CD4-positive, alpha-beta T cell treated with Interleukin-6 for 4 hours (primary cell): Measurements from ENCODE around the gene AADACL4.

Source experiments
- DNase-seq: peaks from one replicate; pipeline ENCODE4 v3.0.0-alpha.2; 2020; ENCODE audit warnings: mixed read lengths

Gene AADACL4

DNA sequence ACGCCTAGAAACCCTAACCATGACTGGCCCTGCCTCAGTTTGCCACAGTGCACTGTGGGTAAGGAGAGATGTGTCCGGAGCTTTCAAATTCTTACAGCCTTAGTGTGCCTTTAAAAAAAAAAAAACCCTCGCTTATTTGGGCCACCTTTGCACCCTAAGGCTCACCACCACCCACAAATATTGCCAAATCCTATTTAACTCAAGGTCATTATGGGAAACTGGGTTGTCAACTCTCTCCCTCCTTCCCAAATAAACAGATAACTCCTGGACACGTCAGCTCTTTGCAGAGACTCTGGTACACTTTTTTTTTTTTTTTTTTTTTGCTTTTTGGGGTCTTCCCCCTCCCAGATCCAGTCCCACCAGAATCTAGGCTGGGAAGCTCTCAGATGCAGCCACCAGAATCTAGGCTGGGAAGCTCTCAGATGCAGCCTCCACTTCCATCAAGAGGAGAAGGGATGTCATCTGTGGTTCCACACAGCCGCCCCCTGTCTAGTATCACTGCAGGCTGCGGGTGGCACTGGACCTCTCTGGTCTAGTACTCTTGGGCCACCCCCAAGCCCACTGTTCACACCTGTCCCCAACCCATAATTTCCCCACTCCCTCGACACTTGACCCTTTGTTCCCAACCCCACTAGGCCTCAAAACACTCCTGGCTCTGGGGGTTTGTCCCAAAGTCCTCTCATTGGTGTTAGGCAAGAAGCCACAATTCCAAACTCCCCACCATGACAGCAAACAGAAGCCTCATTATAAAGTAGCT lies 29.3 kb upstream of the AADACL4 start:
- no peak for DNase-seq

DNA sequence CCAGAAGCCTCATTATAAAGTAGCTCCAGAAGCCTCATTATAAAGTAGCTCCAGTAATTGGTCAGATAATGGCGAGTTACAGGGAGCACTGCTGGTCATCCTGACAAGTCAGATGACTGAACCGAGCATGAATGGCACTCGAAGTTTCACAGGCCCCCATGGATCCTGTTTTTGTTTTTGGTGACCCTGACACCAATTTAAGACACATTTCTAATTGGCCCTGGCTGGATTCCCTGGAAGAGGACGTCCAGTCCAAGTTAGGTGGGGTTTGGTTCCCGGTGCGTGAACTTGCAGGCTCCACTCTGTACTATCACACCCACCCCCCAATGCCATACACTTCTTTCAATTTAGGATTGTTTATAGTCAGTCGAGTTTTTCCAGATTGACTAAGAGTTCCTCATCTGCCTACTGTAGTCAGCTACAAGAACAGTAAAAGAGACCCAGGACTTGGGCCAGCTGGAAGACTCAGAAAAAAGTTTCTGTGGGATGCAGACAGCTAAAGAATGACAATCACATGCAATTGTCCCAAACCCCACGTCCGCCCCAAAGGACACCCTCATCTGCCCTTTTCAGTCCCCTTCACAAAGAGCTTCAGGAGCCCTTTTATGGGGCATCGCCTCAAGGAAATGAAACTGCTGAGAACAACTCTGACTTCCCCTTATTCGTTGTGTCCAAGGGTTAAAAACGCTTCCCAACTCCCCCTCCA lies 28.6 kb upstream of the AADACL4 start:
- no peak for DNase-seq

DNA sequence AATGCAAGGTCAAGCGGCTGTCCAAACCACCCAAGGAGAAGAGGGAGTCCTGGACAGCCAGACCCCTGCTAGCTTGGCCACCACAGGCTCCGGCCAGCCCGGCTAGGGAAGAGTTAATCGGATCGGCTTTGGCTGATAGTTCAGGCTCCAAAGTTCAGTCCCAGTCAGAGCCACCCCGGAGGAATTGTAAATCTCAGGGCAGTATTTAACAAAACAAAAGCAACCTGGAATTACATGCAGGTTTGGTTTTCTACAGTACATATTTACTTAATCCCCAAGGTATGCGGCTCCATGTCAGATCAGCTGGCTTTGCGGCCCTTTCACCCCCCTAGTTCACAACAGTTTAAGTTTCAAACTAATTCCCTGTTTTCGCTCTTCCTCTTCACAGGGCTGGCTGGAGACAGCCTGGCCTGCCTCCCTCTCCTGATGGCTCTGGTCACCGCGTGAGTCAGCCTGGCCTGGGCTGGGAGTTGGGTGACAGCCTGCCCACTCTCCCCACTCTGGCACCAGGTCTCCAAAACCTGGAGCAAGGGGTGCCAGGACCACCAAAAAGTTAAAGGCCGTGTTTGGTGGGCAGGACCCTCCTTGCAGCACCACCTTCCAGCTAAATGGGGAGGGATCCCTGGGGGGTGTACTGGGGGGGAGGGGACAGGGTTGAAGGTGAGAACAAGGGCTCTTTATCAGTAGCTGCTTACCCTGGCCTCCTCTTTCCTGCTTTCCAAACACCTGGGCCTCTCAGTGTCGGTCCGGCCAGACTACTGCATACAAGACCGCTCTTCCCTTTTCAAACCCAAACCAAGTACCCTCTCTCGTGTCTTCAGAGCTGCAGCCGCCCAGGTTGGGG lies 27.8 kb upstream of the AADACL4 start:
- peak; percentile 8 for DNase-seq

GRCh38 chr1:12616709-12617373 lies 27.0 kb upstream of the AADACL4 start:
- DNase-seq: peak; percentile 40

DNA sequence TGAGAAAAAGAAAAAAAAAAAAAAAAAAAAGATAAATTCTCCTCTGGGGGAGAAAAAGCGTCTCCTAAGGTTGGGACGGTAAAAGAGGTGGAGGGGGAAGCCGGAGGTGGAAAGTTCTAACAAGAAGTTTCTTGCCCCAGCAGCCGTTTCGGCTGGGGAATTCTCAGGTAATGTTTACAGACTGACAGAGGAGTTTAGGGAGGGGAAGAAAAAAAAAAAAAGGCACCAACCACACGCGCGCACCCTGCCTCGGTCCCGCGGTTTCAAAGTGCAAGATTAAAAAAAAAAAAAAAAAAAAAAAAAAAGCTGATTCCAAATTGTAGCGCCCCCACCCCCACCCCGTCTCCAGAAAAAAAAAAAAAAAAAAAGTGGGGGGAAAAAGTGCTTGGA lies 26.4 kb upstream of the AADACL4 start:
- peak; percentile 71 for DNase-seq

DNA sequence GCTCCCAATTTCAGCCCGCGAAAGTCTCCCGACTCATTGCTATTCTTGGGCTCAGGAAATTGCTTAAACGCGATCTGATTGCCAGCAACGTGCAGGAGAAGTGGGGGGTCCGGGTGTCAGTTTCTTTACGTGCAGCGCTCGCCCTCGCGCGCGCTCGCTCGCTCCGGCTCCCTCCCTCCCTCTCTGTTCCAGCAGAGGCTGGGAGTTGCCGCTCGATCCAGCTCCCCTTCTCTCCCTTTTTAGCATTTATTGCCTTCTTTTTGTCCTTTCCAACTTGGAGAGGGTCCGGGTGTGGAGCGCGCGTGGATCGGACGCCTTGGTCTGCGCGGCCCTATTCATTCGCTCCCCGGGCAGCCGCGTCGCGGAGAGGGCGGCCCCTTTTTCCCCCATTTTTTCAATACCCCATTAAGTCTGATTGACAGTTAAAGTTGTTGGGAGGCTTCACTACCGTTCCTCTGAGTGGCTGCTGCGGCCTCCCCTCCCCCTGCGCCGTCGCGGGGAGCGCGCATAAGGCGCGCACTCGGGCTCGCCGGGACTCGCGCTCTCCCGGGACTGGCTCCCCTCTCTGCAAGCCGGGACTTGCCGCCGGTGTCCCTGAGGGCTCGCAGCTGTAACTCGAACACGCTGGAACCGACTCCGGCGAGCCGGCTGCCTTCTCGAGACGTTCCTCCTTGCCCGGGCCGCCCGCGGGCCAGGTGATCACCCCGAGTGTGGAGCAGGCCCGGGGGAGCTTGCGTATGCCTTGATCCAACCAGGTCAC lies 25.8 kb upstream of the AADACL4 start, which contains the start of gene DHRS3:
DHRS3 (minus strand) TSS at position 310 of the 760 bp plus-strand sequence. CDS start 862 bp downstream, outside the sequence.
- peak; percentile 71 for DNase-seq

DNA sequence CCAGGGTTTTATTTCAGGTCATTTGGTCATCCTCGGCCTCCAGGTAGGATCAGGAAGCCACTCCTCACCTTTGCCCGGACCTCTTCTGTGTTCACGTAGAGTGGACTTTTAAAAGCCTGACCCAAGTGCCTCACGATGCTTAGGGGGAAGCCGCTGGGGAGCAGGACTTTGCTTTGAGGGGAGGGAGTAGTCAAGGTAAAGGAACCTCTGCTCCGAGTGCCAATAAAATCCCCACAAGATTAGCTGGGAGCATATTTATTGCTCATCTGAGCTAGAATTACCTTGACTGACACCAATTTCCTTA lies 25.3 kb upstream of the AADACL4 start:
- DNase-seq: no peak

- peak; percentile 75 for DNase-seq
Measured at GRCh38 chr1:12618965-12619791, 24.7 kb upstream of the AADACL4 start.

DNA sequence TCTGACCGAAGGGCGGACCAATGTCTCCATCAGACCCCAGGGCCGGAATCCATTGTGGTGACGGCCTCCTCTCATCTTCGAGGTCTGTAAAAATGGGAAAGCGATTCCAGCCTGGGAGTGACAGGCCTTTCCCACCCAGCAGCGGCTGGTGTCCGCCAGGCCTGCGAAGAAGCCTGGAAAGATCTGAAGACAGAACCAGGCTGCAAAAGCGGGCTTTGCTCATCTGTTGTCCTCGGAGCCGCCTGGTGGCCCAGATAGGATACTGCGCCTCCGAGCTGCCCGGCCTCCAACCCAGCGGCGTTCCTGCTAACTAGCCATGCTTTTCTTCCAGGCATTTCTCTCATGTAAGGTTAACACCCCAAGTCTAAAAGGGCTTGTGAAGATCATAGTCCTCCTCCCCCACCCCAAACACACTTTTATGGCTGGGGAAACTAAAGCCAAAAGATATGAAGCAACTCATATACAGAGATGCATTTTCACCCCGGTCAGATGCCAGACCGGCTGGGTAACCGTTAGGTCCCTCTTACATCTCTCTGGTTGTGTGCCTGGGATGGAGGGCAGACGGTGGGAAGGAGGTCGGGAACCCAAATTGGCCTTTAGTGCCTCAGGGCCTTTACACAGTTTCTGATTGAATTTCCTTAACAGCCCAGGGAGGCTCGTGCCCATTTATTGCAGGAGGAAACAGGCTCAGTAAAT lies 23.9 kb upstream of the AADACL4 start:
- DNase-seq: peak; percentile 83

DNA sequence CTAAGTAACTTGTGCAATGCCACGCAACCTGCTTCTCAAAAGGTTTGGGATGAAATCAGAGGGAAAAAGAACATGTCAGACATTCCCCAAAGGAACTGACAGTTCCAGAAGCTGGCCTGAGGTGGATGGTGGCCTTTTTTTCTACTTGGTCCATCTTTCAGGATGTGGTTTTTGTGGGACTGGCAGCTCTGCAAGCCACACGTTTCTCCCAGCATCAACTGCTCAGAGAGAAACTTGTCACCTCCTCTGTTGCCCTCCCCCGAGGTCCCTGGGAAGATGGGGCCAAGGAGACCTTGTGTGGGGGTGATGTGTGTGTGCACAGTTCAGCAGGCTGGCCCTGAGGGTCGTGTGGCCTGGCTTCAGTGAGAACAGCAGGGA lies 23.4 kb upstream of the AADACL4 start:
- peak; percentile 37 for DNase-seq

- DNase-seq: no peak
Measured at GRCh38 chr1:12620931-12621330, 23.0 kb upstream of the AADACL4 start.

GRCh38 chr1:12621346-12622335 lies 22.2 kb upstream of the AADACL4 start:
- DNase-seq: no peak

DNA sequence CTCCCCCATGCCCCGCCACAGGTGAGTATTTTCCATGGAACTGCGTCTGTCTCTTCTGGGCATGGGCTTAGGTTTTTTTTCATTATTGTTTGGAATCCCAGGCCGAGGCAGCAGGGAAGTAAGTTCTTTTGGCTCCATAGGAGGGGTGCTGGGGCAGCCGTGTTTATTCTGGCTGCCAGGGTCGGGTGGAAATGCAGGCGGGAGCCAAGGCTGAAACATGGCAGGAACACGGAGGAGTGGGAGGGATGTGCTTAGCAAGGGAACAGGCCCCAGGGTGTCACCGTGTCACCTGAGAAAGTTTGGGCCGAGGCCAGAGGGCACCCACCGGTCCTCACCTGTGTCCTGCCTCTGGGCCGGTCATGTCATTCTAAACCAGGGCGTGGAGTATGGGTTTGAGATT lies 21.4 kb upstream of the AADACL4 start:
- DNase-seq: no peak

- no peak for DNase-seq
Measured at GRCh38 chr1:12625276-12625675, 18.6 kb upstream of the AADACL4 start.

GRCh38 chr1:12626888-12627287 lies 17.0 kb upstream of the AADACL4 start:
- DNase-seq: peak; percentile 18

DNA sequence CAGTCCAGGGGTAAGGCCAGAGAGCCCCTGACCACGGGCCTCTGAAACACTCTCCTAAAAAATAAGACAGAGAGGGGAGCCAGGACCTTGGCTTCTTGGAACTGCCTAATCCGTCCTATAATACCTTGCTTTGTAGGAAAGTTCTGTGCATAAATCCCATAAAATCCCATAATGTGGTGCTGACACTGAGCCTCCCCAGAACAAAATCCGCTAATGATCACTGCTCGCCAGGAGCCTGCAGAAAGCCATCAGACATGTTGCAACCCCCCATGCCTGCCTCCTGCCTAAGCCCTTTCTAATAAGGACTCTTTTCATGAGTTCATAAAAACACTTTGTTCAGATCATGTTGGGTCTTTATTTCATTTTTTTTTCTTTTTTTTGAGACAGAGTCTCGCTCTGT lies 16.6 kb upstream of the AADACL4 start:
- no peak for DNase-seq

DNA sequence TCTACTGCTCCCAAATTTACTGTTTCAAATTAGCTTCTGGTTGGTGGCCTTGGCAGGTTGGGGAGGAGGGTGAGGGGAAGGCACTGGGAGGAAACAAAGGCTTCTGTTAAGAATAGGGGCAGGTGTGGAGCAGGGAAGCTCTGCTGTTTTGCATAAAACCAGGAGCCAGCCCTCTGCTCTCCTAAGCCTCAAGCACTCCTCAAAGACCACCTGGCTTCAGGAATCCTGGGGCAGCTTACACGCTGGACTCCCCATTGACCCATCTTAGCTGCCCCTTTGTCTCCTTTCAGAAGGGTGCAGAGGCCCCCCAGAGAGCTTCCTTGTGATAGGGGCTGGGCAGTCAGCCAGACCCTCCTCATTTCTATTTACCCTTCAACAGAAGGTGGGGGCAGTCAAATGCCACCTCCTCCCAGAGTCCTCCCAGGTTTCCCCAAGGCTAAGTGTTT lies 14.4 kb upstream of the AADACL4 start:
- DNase-seq: no peak

DNA sequence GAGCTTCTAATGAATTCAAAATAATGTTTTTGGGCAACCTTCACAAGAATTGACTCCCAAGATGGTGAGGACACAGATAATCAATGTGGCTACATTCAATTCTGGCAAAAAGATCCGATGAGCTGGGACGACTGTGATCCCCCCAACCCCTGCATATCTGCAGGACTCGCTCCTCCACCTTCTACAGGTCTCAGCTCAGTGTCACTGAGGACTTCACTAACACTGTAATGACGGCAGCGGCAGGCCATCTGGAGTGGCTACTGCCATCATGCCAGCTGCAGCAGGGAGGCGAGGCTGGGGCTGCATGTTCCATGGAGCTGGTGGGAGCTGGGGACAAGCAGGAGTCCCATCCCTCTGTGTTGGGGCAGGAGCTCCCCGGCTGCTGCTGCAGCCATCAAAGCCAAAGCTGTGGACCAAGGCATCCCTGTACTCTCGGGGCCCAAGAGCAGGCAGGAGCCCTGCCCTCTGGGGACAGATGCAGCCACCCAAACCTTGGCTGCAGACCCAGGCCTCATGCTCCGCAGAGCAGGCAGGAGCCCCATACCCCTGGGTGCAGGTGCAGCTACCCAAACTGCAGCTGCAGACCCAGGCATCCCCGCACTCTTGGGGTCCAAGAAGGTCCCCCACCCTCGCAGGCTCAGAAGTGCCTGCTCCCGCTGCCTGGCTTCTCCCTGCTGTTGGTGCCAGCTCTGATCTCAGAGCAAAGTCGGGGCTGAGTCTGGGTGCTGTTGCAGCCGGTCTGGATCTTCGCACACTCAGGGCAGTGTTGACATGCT lies 13.7 kb upstream of the AADACL4 start:
- DNase-seq: no peak
